GM23338 (cell line): ENCODE results near the gene XDH. TPM values are rescaled to one million over a fixed set of nuclear protein-coding genes. Genes with fewer than 3 reads are reported as not detected.

Experiments used
- ATAC-seq: fragments of 200-7000 bp; cut with Tn5 transposase; 3 replicates; pipeline ENCODE4 v1.9.1; 2020
- DNase-seq: peaks from one replicate; pipeline ENCODE4 v3.0.0-alpha.2; 2015; ENCODE audit warnings: low spot score
- H2AFZ ChIP-seq: fragments of 200-600 bp; sonication (generic); 2 replicates; pipeline ENCODE4 v1.8.0; 2016; ENCODE audit warnings: antibody characterized with exemption, mild to moderate bottlenecking, moderate library complexity
- H3F3A ChIP-seq: fragments of 200-600 bp; sonication (generic); replicated peaks from 2 replicates; pipeline ENCODE4 v1.8.0; 2017; ENCODE audit warnings: antibody characterized with exemption, mixed run types, low read depth
- H3K27ac ChIP-seq: fragments of 200-600 bp; sonication (generic); 2 replicates; pipeline ENCODE4 v1.6.1; 2016; ENCODE audit warnings: low read depth
- H3K27me3 ChIP-seq: fragments of 200-600 bp; sonication (generic); 2 replicates; pipeline ENCODE4 v1.8.0; 2016; ENCODE audit warnings: mild to moderate bottlenecking, mixed run types, moderate library complexity; ENCODE audit not compliant: insufficient read depth
- H3K36me3 ChIP-seq: fragments of 200-600 bp; sonication (generic); 2 replicates; pipeline ENCODE4 v1.8.0; 2016; ENCODE audit warnings: mild to moderate bottlenecking; ENCODE audit not compliant: insufficient read depth
- H3K4me1 ChIP-seq: fragments of 200-600 bp; sonication (generic); 2 replicates; pipeline ENCODE4 v1.8.0; 2016; ENCODE audit warnings: mild to moderate bottlenecking, moderate library complexity; ENCODE audit not compliant: insufficient read depth
- H3K4me2 ChIP-seq: fragments of 200-600 bp; sonication (generic); 2 replicates; pipeline ENCODE4 v1.7.1; 2017; ENCODE audit warnings: mixed run types
- H3K4me3 ChIP-seq: fragments of 200-600 bp; sonication (generic); 2 replicates; pipeline ENCODE4 v1.6.1; 2016; ENCODE audit warnings: mixed run types
- H3K79me2 ChIP-seq: fragments of 200-600 bp; sonication (generic); replicated peaks from 2 replicates; pipeline ENCODE4 v1.8.0; 2017; ENCODE audit warnings: mild to moderate bottlenecking; ENCODE audit not compliant: insufficient read depth
- H3K9me2 ChIP-seq: fragments of 200-600 bp; sonication (generic); 2 replicates; pipeline ENCODE4 v1.8.0; 2017; ENCODE audit not compliant: insufficient read depth
- H4K20me1 ChIP-seq: fragments of 200-600 bp; sonication (generic); replicated peaks from 2 replicates; pipeline ENCODE4 v1.8.0; 2017; ENCODE audit warnings: mild to moderate bottlenecking; ENCODE audit not compliant: insufficient read depth
- H3K27ac Mint-ChIP-seq: 2 replicates; pipeline ENCODE4 v1.8.0; 2020; ENCODE audit warnings: inconsistent platforms, mild to moderate bottlenecking, moderate library complexity, mixed read lengths
- H3K27me3 Mint-ChIP-seq: 3 replicates; pipeline ENCODE4 v1.8.0; 2022; ENCODE audit warnings: low read depth, mild to moderate bottlenecking, moderate library complexity, mixed read lengths, inconsistent platforms; ENCODE audit not compliant: insufficient read depth, poor library complexity
- H3K36me3 Mint-ChIP-seq: 3 replicates; pipeline ENCODE4 v1.8.0; 2021; ENCODE audit warnings: low read depth, mild to moderate bottlenecking, inconsistent platforms, moderate library complexity, mixed read lengths
- H3K4me1 Mint-ChIP-seq: 3 replicates; pipeline ENCODE4 v1.8.0; 2020; ENCODE audit warnings: mild to moderate bottlenecking, inconsistent platforms, mixed read lengths
- H3K4me3 Mint-ChIP-seq: 3 replicates; pipeline ENCODE4 v1.8.0; 2021; ENCODE audit warnings: moderate library complexity, mild to moderate bottlenecking, inconsistent platforms, mixed read lengths
- H3K9me3 Mint-ChIP-seq: 3 replicates; pipeline ENCODE4 v1.8.0; 2020; ENCODE audit warnings: moderate library complexity, mild to moderate bottlenecking, inconsistent platforms, mixed read lengths
- CREB1 ChIP-seq: fragments of 250-450 bp; sonication (Bioruptor Pico); IDR thresholded peaks from 2 replicates; pipeline ENCODE4 v1.5.0; 2020; ENCODE audit warnings: low read depth, mild to moderate bottlenecking, moderate library complexity
- ETS1 ChIP-seq: IDR thresholded peaks from 2 replicates; pipeline ENCODE4 v1.6.1; 2016; ENCODE audit warnings: antibody characterized with exemption
- JUNB ChIP-seq: IDR thresholded peaks from one replicate; pipeline ENCODE4 v1.6.1; 2016; ENCODE audit warnings: antibody characterized with exemption; ENCODE audit not compliant: unreplicated experiment
- POLR2AphosphoS5 ChIP-seq: IDR thresholded peaks from 2 replicates; pipeline ENCODE4 v1.6.1; 2016; ENCODE audit warnings: antibody characterized with exemption, low read depth
- ZNF331 ChIP-seq: fragments of 250-450 bp; sonication (Bioruptor Pico); IDR thresholded peaks from 2 replicates; pipeline ENCODE4 v1.5.0; 2020; ENCODE audit warnings: low read depth, mild to moderate bottlenecking, moderate library complexity
- ZNF462 ChIP-seq: fragments of 250-450 bp; sonication (Bioruptor Pico); IDR thresholded peaks from 2 replicates; pipeline ENCODE4 v1.5.0; 2020; ENCODE audit warnings: mild to moderate bottlenecking, moderate library complexity
- polyA plus RNA-seq: library from polyadenylated mRNA; unstranded; fragments of >200 nt; fragmentation: Nextera tagmentation; extraction: Ambion mirVana; gene quantifications from 2 replicates; pipeline ENCODE4 v1.2.1, GENCODE V29; 2016
- total RNA-seq: library from RNA; depleted of rRNA; stranded (reverse); fragments of >200 nt; shearing (Covaris generic); gene quantifications from 2 replicates; pipeline ENCODE4 v1.2.3, GENCODE V29; 2014

Gene XDH
- total and polyA plus RNA-seq, 2 experiments from 2014 or later: 0.55 to 0.87 TPM

DNA sequence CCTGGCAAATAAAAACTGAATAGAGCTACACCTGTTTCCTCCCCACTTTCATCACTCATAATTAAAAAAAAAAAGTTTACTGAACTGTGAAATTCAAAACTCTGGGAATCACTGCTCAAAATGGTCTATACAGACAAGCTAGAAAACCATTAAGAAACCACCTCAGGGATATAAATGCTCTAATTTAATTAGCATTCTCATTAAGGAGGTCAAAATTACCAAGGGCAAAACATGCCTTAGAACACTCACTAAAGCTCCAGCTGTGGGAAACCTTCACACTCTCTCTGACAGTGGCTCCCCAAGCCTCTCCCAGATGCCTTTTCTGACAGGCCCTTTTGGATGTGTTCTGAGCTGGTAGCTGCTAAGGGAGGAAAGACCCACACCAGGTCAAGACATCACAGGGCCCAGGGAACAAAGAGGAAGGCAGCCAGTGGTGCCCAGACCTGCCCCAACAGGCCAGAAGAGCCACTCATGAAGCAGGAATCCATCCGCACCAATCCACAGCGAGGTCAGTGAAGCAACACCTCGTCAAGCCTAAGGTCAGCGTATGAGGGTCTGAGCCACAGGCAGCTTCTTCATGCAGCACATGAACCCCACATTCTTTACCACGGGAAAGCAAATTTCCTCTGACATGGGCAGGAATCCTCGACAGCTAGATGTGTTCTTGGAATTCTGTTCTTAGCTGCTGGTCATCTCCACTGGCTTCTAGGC is 35.6 kb downstream of the XDH start (continued):
- TF ChIP-seq ZNF462 (CRISPR knock-in tag): no peak

GRCh38 chr2:31378389-31378788 is 36.2 kb downstream of the XDH start:
- Mint-ChIP-seq H3K36me3 (no peaks in the 10 kb centered on the region), H3K4me3 (no peak overlapping the region), H3K4me1 (peaks cover 21% of the 10 kb centered on the region), H3K27me3 (peaks cover 3% of the 10 kb centered on the region), H3K27ac (no peak overlapping the region), H3K9me3 (no peaks in the 10 kb centered on the region)
- Histone ChIP-seq H3K4me3 (no peak overlapping the region), H3K79me2 (no peaks in the 10 kb centered on the region), H3K36me3 (no peaks in the 10 kb centered on the region), H2AFZ (no peak overlapping the region), H3K4me1 (peaks cover 18% of the 10 kb centered on the region; the same call in 1 of the 2 replicates), H3K27ac (no peak overlapping the region), H3K4me2 (no peak overlapping the region), H3K27me3 (no peaks in the 10 kb centered on the region), H3K9me2 (no peaks in the 10 kb centered on the region), H4K20me1 (no peaks in the 10 kb centered on the region), H3F3A (no peaks in the 10 kb centered on the region)
- DNase-seq (no peak), ATAC-seq (no peak)
- TF ChIP-seq JUNB: no peak
- no peak for TF ChIP-seq ZNF462 (CRISPR knock-in tag)
- no peak for TF ChIP-seq ZNF331 (CRISPR knock-in tag)
- no peak for TF ChIP-seq CREB1 (CRISPR knock-in tag)
- no peak for TF ChIP-seq POLR2AphosphoS5
- no peak for TF ChIP-seq ETS1
